A549 (cell line): ENCODE results near the gene ILRUN. TPM values are rescaled to one million over a fixed set of nuclear protein-coding genes. Genes with fewer than 3 reads are reported as not detected.
A peak's percentile ranks its signal among the peaks of the same experiment; 100 is the strongest.

Experiments used
- ATAC-seq, 2 experiments: fragments of 200-7000 bp in 1 of 2; fragments of >200 bp in 1 of 2; cut with Nextera tagmentation in 1 of 2; cut with Tn5 transposase in 1 of 2; 3 replicates each; pipeline versions ENCODE4 v1.8.0 to v1.9.1; 2018 to 2020; ENCODE audit warnings: mild to moderate bottlenecking in 1 of 2, moderate library complexity in 1 of 2
- CTCF ChIA-PET: fragments of 300-600 bp; sonication (Branson Sonifier 250); formaldehyde crosslinking; extraction: SDS; loops from one replicate; lab custom pipeline; 2021; ENCODE audit warnings: antibody characterized with exemption, inconsistent platforms; lab: Yijun Ruan, JAX
- POLR2A ChIA-PET: fragments of 350-600 bp; formaldehyde crosslinking; extraction: SDS; loops from one replicate; lab custom pipeline; 2021; ENCODE audit warnings: antibody characterized with exemption, inconsistent platforms; lab: Yijun Ruan, JAX
- DNase-seq, 2 experiments: peaks; one replicate each; pipeline versions ENCODE4 v3.0.0 to v3.0.0-alpha.2; 2011 to 2016; ENCODE audit warnings: low read depth in 1 of 2, low spot score in 1 of 2
- FAIRE-seq: peaks from 2 replicates; lab custom pipeline; 2011; peaks lifted over from hg19 to GRCh38; lab: Jason Lieb, UNC
- H3K27ac ChIP-seq, 2 experiments: fragments of >200 bp; sonication (Bioruptor Twin); formaldehyde crosslinking; 3 replicates each; pipeline ENCODE4 v1.5.1; 2016 to 2017
- H3K4me1 ChIP-seq: fragments of >200 bp; sonication (Bioruptor Twin); formaldehyde crosslinking; 3 replicates; pipeline ENCODE4 v1.6.1; 2016
- H3K4me2 ChIP-seq: fragments of >200 bp; sonication (Bioruptor Twin); formaldehyde crosslinking; 3 replicates; pipeline ENCODE4 v1.6.1; 2016
- H3K4me3 ChIP-seq: fragments of >200 bp; sonication (Bioruptor Twin); formaldehyde crosslinking; 3 replicates; pipeline ENCODE4 v1.5.1; 2016
- H3K9me3 ChIP-seq: fragments of >200 bp; sonication (Bioruptor Twin); formaldehyde crosslinking; 3 replicates; pipeline ENCODE4 v1.6.1; 2016
- ATOH8 ChIP-seq: fragments of 250-450 bp; sonication (Bioruptor Pico); IDR thresholded peaks from 2 replicates; pipeline ENCODE4 v1.5.0; 2020; ENCODE audit warnings: low read depth, mild to moderate bottlenecking, moderate library complexity
- BCL3 ChIP-seq: fragments of >200 bp; sonication (Bioruptor Twin); formaldehyde crosslinking; IDR thresholded peaks from 3 replicates; pipeline ENCODE4 v1.6.1; 2016
- CBX8 ChIP-seq: fragments of 200-600 bp; sonication (generic); IDR thresholded peaks from 2 replicates; pipeline ENCODE4 v1.6.1; 2016
- CEBPB ChIP-seq, 2 experiments: fragments of >200 bp in 1 of 2; sonication (Bioruptor Twin) in 1 of 2; formaldehyde crosslinking in 1 of 2; IDR thresholded peaks; 2 replicates each; pipeline ENCODE4 v1.6.1; 2012 to 2016
- CHD2 ChIP-seq: fragments of 150-350 bp; IDR thresholded peaks from 2 replicates; pipeline ENCODE4 v1.6.1; 2014; ENCODE audit warnings: low read length; ENCODE audit not compliant: partially characterized antibody
- EHMT2 ChIP-seq: fragments of 200-600 bp; sonication (generic); IDR thresholded peaks from 2 replicates; pipeline ENCODE4 v1.6.1; 2016; ENCODE audit warnings: antibody characterized with exemption, low read depth, mild to moderate bottlenecking, moderate library complexity
- ESRRA ChIP-seq: fragments of 150-350 bp; IDR thresholded peaks from 2 replicates; pipeline ENCODE4 v1.6.1; 2014; ENCODE audit warnings: mild to moderate bottlenecking, low read length, borderline replicate concordance
- FOSL2 ChIP-seq, 2 experiments: fragments of 450-650 bp in 1 of 2; fragments of >200 bp in 1 of 2; sonication (Bioruptor Twin) in 1 of 2; formaldehyde crosslinking; IDR thresholded peaks; 2 replicates each; pipeline versions ENCODE4 v1.5.0 to v1.6.1; 2016 to 2020; ENCODE audit warnings: mild to moderate bottlenecking in 1 of 2, moderate library complexity in 1 of 2
- FOXS1 ChIP-seq: fragments of 250-450 bp; sonication (Bioruptor Pico); IDR thresholded peaks from 2 replicates; pipeline ENCODE4 v1.5.0; 2020; ENCODE audit warnings: mild to moderate bottlenecking, moderate library complexity
- HDAC2 ChIP-seq: fragments of 200-600 bp; sonication (generic); IDR thresholded peaks from 2 replicates; pipeline ENCODE4 v1.6.1; 2016
- HES2 ChIP-seq: fragments of >200 bp; sonication (Bioruptor Twin); formaldehyde crosslinking; IDR thresholded peaks from 2 replicates; pipeline ENCODE4 v1.6.1; 2016
- HMGXB4 ChIP-seq: fragments of 250-450 bp; sonication (Bioruptor Pico); IDR thresholded peaks from 2 replicates; pipeline ENCODE4 v1.5.0; 2021; ENCODE audit warnings: mild to moderate bottlenecking, moderate library complexity, borderline replicate concordance
- JUNB ChIP-seq: fragments of >200 bp; sonication (Bioruptor Twin); formaldehyde crosslinking; IDR thresholded peaks from 2 replicates; pipeline ENCODE4 v1.6.1; 2016
- KDM5A ChIP-seq: fragments of 200-600 bp; sonication (generic); IDR thresholded peaks from 2 replicates; pipeline ENCODE4 v1.6.1; 2016; ENCODE audit warnings: antibody characterized with exemption, mild to moderate bottlenecking
- MYC ChIP-seq: IDR thresholded peaks from 2 replicates; pipeline ENCODE4 v1.6.1; 2012; ENCODE audit warnings: mild to moderate bottlenecking, inconsistent platforms, low read length, improper control_type of control experiment, borderline replicate concordance
- NFE2L2 ChIP-seq: fragments of 150-350 bp; conservative IDR thresholded peaks from 2 replicates; pipeline ENCODE4 v1.6.1; 2014; ENCODE audit warnings: low read length
- NR3C1 ChIP-seq: fragments of >200 bp; sonication (Bioruptor Twin); formaldehyde crosslinking; IDR thresholded peaks from 3 replicates; pipeline ENCODE4 v1.6.1; 2017
- PHF8 ChIP-seq: fragments of 200-600 bp; sonication (generic); IDR thresholded peaks from 2 replicates; pipeline ENCODE4 v1.6.1; 2016; ENCODE audit warnings: low read depth, mild to moderate bottlenecking, antibody characterized with exemption, moderate library complexity, borderline replicate concordance
- POLR2AphosphoS2 ChIP-seq: conservative IDR thresholded peaks from 2 replicates; pipeline ENCODE4 v1.6.1; 2012; ENCODE audit warnings: low read length, improper control_type of control experiment, inconsistent platforms
- RARB ChIP-seq: fragments of 250-450 bp; sonication (Bioruptor Pico); IDR thresholded peaks from 2 replicates; pipeline ENCODE4 v1.8.0; 2021; ENCODE audit warnings: mild to moderate bottlenecking, moderate library complexity
- RCOR1 ChIP-seq: fragments of 150-350 bp; IDR thresholded peaks from 2 replicates; pipeline ENCODE4 v1.6.1; 2014; ENCODE audit warnings: antibody characterized with exemption, low read length, low read depth
- RFX5 ChIP-seq: fragments of 450-650 bp; IDR thresholded peaks from 2 replicates; pipeline ENCODE4 v1.7.1; 2014; ENCODE audit warnings: antibody characterized with exemption, mild to moderate bottlenecking, moderate library complexity
- RNF2 ChIP-seq: fragments of 200-600 bp; sonication (generic); IDR thresholded peaks from 2 replicates; pipeline ENCODE4 v1.6.1; 2016; ENCODE audit warnings: low read depth, mild to moderate bottlenecking, antibody characterized with exemption, moderate library complexity, borderline replicate concordance
- SMC3 ChIP-seq: fragments of >200 bp; sonication (Bioruptor Twin); formaldehyde crosslinking; IDR thresholded peaks from 3 replicates; pipeline ENCODE4 v1.6.1; 2018; ENCODE audit warnings: inconsistent platforms
- ZC3H11A ChIP-seq: fragments of 450-650 bp; IDR thresholded peaks from 2 replicates; pipeline ENCODE4 v1.6.1; 2014; ENCODE audit warnings: antibody characterized with exemption, mild to moderate bottlenecking
- ZFP36 ChIP-seq: fragments of 450-650 bp; IDR thresholded peaks from 2 replicates; pipeline ENCODE4 v1.6.1; 2014; ENCODE audit warnings: borderline replicate concordance; ENCODE audit not compliant: partially characterized antibody
- ZSCAN20 ChIP-seq: fragments of 250-450 bp; sonication (Bioruptor Pico); IDR thresholded peaks from 2 replicates; pipeline ENCODE4 v1.8.0; 2022; ENCODE audit warnings: mild to moderate bottlenecking, moderate library complexity
- WGBS: methylation state at CpG from one replicate; pipeline ENCODE4 v1.1.6; 2017; ENCODE audit errors: missing lambda C conversion rate; 5-methylcytosine and 5-hydroxymethylcytosine counted together
- polyA plus RNA-seq, 4 experiments: library from polyadenylated mRNA; depleted of rRNA in 3 of 4; stranded (reverse); fragments of >200 nt; fragmentation: RNase III in 1 of 4; extraction: RNeasy Plus Mini Kit Qiagen cat#74134 plus additional on column Dnase treatment in 1 of 4; gene quantifications; 2 replicates in 3 of 4; 3 replicates in 1 of 4; pipeline ENCODE4 v1.2.3, GENCODE V29; 2011 to 2017

Gene ILRUN
- polyA plus RNA-seq, 2 of the 4 experiments (the other 2 are of a cell fraction): 28.6 to 36.1 TPM

- Histone ChIP-seq H3K4me1 (peaks cover 65% of the 10 kb centered on the region), H3K4me2 (peak overlapping the region; percentile 62), H3K4me3 (no peak overlapping the region), H3K9me3 (no peaks in the 10 kb centered on the region), H3K27ac (peak overlapping the region; percentile 59 to 95; a peak in 5 of 6 replicates)
- ChIA-PET POLR2A (no interaction called here), CTCF (no interaction called here)
- WGBS: 38% methylated on average over 4 of the region's 4 CpGs
- peak in 1 of 2 experiments; percentile 57; a peak in 4 of 6 replicates for ATAC-seq
- TF ChIP-seq CBX8 (no peak), FOSL2 (IDR thresholded peaks at IDR 0.05) (no peak), FOSL2 (CRISPR knock-in tag; IDR thresholded peaks at IDR 0.05) (no peak), NR3C1 (no peak), CEBPB (IDR thresholded peaks at IDR 0.05) (peak; percentile 57 to 63; a peak in 2 of 4 replicates), ATOH8 (no peak)
- no peak for FAIRE-seq
- no peak for DNase-seq
Measured at GRCh38 chr6:34667481-34668238, 28.9 kb downstream of the ILRUN start.

GRCh38 chr6:34665019-34665418 is 31.5 kb downstream of the ILRUN start:
- no peak for DNase-seq
- H3K27ac ChIP-seq: peak overlapping the region; percentile 75 to 95
- ATAC-seq: no peak
- 77% methylated on average over 4 of the region's 4 CpGs for WGBS
- no peak for FAIRE-seq
- H3K9me3 ChIP-seq: no peaks in the 10 kb centered on the region
- CTCF ChIA-PET: no interaction called here
- peaks cover 58% of the 10 kb centered on the region for H3K4me1 ChIP-seq
- TF ChIP-seq CBX8 (no peak), HMGXB4 (CRISPR knock-in tag) (no peak), EHMT2 (no peak), POLR2AphosphoS2 (no peak), ESRRA (no peak), ZC3H11A (no peak), JUNB (no peak), NFE2L2 (no peak), CHD2 (no peak), RNF2 (no peak), RARB (CRISPR knock-in tag) (no peak), CEBPB (IDR thresholded peaks at IDR 0.05) (no peak)
- H3K4me2 ChIP-seq: peak overlapping the region; percentile 52; the same call in 2 of the 3 replicates
- no peak overlapping the region for H3K4me3 ChIP-seq
- POLR2A ChIA-PET: interaction anchor here (0.6 kb wide), 1 partner anchor 11 kb away, joined by 4 read pairs; no protein-coding TSS in a partner anchor

GRCh38 chr6:34664256-34664971 is 32.2 kb downstream of the ILRUN start:
- FAIRE-seq (no peak), ATAC-seq (no peak), DNase-seq (peak in 1 of 2 experiments; percentile 38)
- ChIA-PET POLR2A (interaction anchor here (0.6 kb wide), 1 partner anchor 10 kb away, joined by 4 read pairs; no protein-coding TSS in a partner anchor), CTCF (interaction anchor here (1.1 kb wide), 1 partner anchor 9 kb away, joined by 3 read pairs; no protein-coding TSS in a partner anchor)
- no peak overlapping the region for H3K4me3 ChIP-seq
- H3K4me1 ChIP-seq: peaks cover 58% of the 10 kb centered on the region
- peak overlapping the region; percentile 52 for H3K4me2 ChIP-seq
- 30% methylated on average over 4 of the region's 4 CpGs for WGBS
- H3K9me3 ChIP-seq: no peaks in the 10 kb centered on the region
- peak overlapping the region; percentile 75 to 95 for H3K27ac ChIP-seq
- no peak for TF ChIP-seq SMC3
- no peak for TF ChIP-seq MYC
- TF ChIP-seq KDM5A: no peak
- no peak for TF ChIP-seq NR3C1
- TF ChIP-seq HES2: no peak
- TF ChIP-seq ZSCAN20: 0 out of 2 replicates have a peak, but pooled peaks have one; percentile 42
- peak; percentile 98 for TF ChIP-seq NFE2L2
- no peak for TF ChIP-seq PHF8
- no peak for TF ChIP-seq BCL3
- TF ChIP-seq HDAC2: no peak
- TF ChIP-seq FOXS1 (CRISPR knock-in tag): no peak
- TF ChIP-seq RCOR1: no peak
- no peak for TF ChIP-seq RFX5
- TF ChIP-seq ATOH8: no peak
- no peak for TF ChIP-seq ZFP36
- TF ChIP-seq CBX8: no peak
